ENCODE data around the gene NKAIN2.

NKAIN2 gene

GRCh38 chr6:124324237-124324636 lies 520.6 kb downstream of the NKAIN2 start:
- H2BK120ac ChIP-seq (ENCODE audit: low read depth, low read length), result no peak overlapping the region
- H2BK15ac ChIP-seq (ENCODE audit: low read length), result no peak overlapping the region
- no peak overlapping the region for H3K18ac ChIP-seq (ENCODE audit: low read length)
- no peak overlapping the region for H4K8ac ChIP-seq (ENCODE audit: low read depth, low read length)
- H3K27me3 ChIP-seq (ENCODE audit: control insufficient read depth in 3 of 3, insufficient read depth in 3 of 3, low read depth in 1 of 3, low read length in 3 of 3), result no peaks in the 10 kb centered on the region
- no peak overlapping the region for H2AK5ac ChIP-seq (ENCODE audit: low read depth, low read length)
- no peaks in the 10 kb centered on the region for H3K9me3 ChIP-seq (replicated peaks in 1 of 2; ENCODE audit: control insufficient read depth in 2 of 2, insufficient read depth in 1 of 2, low read depth in 1 of 2, low read length in 2 of 2)
- no peak overlapping the region for H2BK5ac ChIP-seq (ENCODE audit: low read length)
- no peak overlapping the region for H3K14ac ChIP-seq (ENCODE audit: low read length)
- H3K23ac ChIP-seq (ENCODE audit: low read depth, low read length, poor library complexity), result no peak overlapping the region
- H2BK12ac ChIP-seq (ENCODE audit: low read length), result no peak overlapping the region
- no peaks in the 10 kb centered on the region for H3K36me3 ChIP-seq (replicated peaks in 1 of 2; ENCODE audit: control insufficient read depth in 2 of 2, insufficient read depth in 2 of 2, low read length in 2 of 2)
- no peak overlapping the region for H2AFZ ChIP-seq (ENCODE audit: low read length)
- H3K4me3 ChIP-seq (ENCODE audit: low read length in 2 of 2), result no peak overlapping the region
- H3K4me1 ChIP-seq (ENCODE audit: control insufficient read depth in 2 of 2, insufficient read depth in 1 of 2, low read depth in 1 of 2, low read length in 2 of 2), result no peaks in the 10 kb centered on the region
- no peak overlapping the region for H3K4ac ChIP-seq (ENCODE audit: low read length)
- H3K79me1 ChIP-seq (ENCODE audit: low read depth, low read length), result no peaks in the 10 kb centered on the region
- H4K91ac ChIP-seq (ENCODE audit: low read depth, low read length, poor library complexity), result no peak overlapping the region
- H3K27ac ChIP-seq (replicated peaks; ENCODE audit: low read length), result no peak overlapping the region
- no peak overlapping the region for H3K4me2 ChIP-seq (ENCODE audit: insufficient read depth, low read length, poor library complexity, severe bottlenecking)
- no peak for DNase-seq (ENCODE audit: low spot score)
- H3K9ac ChIP-seq (ENCODE audit: low read depth, low read length, poor library complexity), result no peak overlapping the region

GRCh38 chr6:124330197-124330596 lies 526.5 kb downstream of the NKAIN2 start:
- H2BK15ac ChIP-seq (ENCODE audit: low read length), result no peak overlapping the region
- H2AFZ ChIP-seq (ENCODE audit: low read length), result no peak overlapping the region
- H3K23ac ChIP-seq (ENCODE audit: low read depth, low read length, poor library complexity), result no peak overlapping the region
- no peak overlapping the region for H3K4ac ChIP-seq (ENCODE audit: low read length)
- H3K4me2 ChIP-seq (ENCODE audit: insufficient read depth, low read length, poor library complexity, severe bottlenecking), result no peak overlapping the region
- no peak overlapping the region for H2AK5ac ChIP-seq (ENCODE audit: low read depth, low read length)
- H2BK120ac ChIP-seq (ENCODE audit: low read depth, low read length), result no peak overlapping the region
- H3K79me1 ChIP-seq (ENCODE audit: low read depth, low read length), result no peaks in the 10 kb centered on the region
- H3K4me1 ChIP-seq (ENCODE audit: control insufficient read depth in 2 of 2, insufficient read depth in 1 of 2, low read depth in 1 of 2, low read length in 2 of 2), result no peaks in the 10 kb centered on the region
- H3K36me3 ChIP-seq (replicated peaks in 1 of 2; ENCODE audit: control insufficient read depth in 2 of 2, insufficient read depth in 2 of 2, low read length in 2 of 2), result no peaks in the 10 kb centered on the region
- no peak overlapping the region for H3K18ac ChIP-seq (ENCODE audit: low read length)
- H3K27me3 ChIP-seq (ENCODE audit: control insufficient read depth in 3 of 3, insufficient read depth in 3 of 3, low read depth in 1 of 3, low read length in 3 of 3), result no peaks in the 10 kb centered on the region
- H4K91ac ChIP-seq (ENCODE audit: low read depth, low read length, poor library complexity), result no peak overlapping the region
- H3K9ac ChIP-seq (ENCODE audit: low read depth, low read length, poor library complexity), result no peak overlapping the region
- H4K8ac ChIP-seq (ENCODE audit: low read depth, low read length), result no peak overlapping the region
- H3K14ac ChIP-seq (ENCODE audit: low read length), result no peak overlapping the region
- H3K4me3 ChIP-seq (ENCODE audit: low read length in 2 of 2), result no peak overlapping the region
- no peaks in the 10 kb centered on the region for H3K9me3 ChIP-seq (replicated peaks in 1 of 2; ENCODE audit: control insufficient read depth in 2 of 2, insufficient read depth in 1 of 2, low read depth in 1 of 2, low read length in 2 of 2)
- DNase-seq (ENCODE audit: low spot score), result no peak
- no peak overlapping the region for H3K27ac ChIP-seq (replicated peaks; ENCODE audit: low read length)
- no peak overlapping the region for H2BK5ac ChIP-seq (ENCODE audit: low read length)
- WGBS, 2 donors (ENCODE audit: extremely low coverage in 2 of 2, insufficient read length in 2 of 2, insufficient replicate concordance in 1 of 2), result no CpG with 5 or more reads among the region's 1 CpG
- H2BK12ac ChIP-seq (ENCODE audit: low read length), result no peak overlapping the region

GRCh38 chr6:124334359-124334758 lies 530.7 kb downstream of the NKAIN2 start:
- H2BK120ac ChIP-seq (ENCODE audit: low read depth, low read length), result no peak overlapping the region
- H3K4me3 ChIP-seq (ENCODE audit: low read length in 2 of 2), result no peak overlapping the region
- no peak overlapping the region for H2BK5ac ChIP-seq (ENCODE audit: low read length)
- no peak overlapping the region for H4K91ac ChIP-seq (ENCODE audit: low read depth, low read length, poor library complexity)
- no peak overlapping the region for H3K4ac ChIP-seq (ENCODE audit: low read length)
- H3K9ac ChIP-seq (ENCODE audit: low read depth, low read length, poor library complexity), result no peak overlapping the region
- H2AK5ac ChIP-seq (ENCODE audit: low read depth, low read length), result no peak overlapping the region
- H3K4me2 ChIP-seq (ENCODE audit: insufficient read depth, low read length, poor library complexity, severe bottlenecking), result no peak overlapping the region
- H4K8ac ChIP-seq (ENCODE audit: low read depth, low read length), result no peak overlapping the region
- no peak overlapping the region for H3K14ac ChIP-seq (ENCODE audit: low read length)
- H3K36me3 ChIP-seq (replicated peaks in 1 of 2; ENCODE audit: control insufficient read depth in 2 of 2, insufficient read depth in 2 of 2, low read length in 2 of 2), result no peaks in the 10 kb centered on the region
- no peak overlapping the region for H3K27ac ChIP-seq (replicated peaks; ENCODE audit: low read length)
- H2AFZ ChIP-seq (ENCODE audit: low read length), result no peak overlapping the region
- no peaks in the 10 kb centered on the region for H3K9me3 ChIP-seq (replicated peaks in 1 of 2; ENCODE audit: control insufficient read depth in 2 of 2, insufficient read depth in 1 of 2, low read depth in 1 of 2, low read length in 2 of 2)
- H3K4me1 ChIP-seq (ENCODE audit: control insufficient read depth in 2 of 2, insufficient read depth in 1 of 2, low read depth in 1 of 2, low read length in 2 of 2), result no peaks in the 10 kb centered on the region
- H3K18ac ChIP-seq (ENCODE audit: low read length), result no peak overlapping the region
- no peaks in the 10 kb centered on the region for H3K79me1 ChIP-seq (ENCODE audit: low read depth, low read length)
- no peak overlapping the region for H3K23ac ChIP-seq (ENCODE audit: low read depth, low read length, poor library complexity)
- H2BK15ac ChIP-seq (ENCODE audit: low read length), result no peak overlapping the region
- no peak overlapping the region for H2BK12ac ChIP-seq (ENCODE audit: low read length)
- no CpG with 5 or more reads among the region's 4 CpGs for WGBS, 2 donors (ENCODE audit: extremely low coverage in 2 of 2, insufficient read length in 2 of 2, insufficient replicate concordance in 1 of 2)
- no peak for DNase-seq (ENCODE audit: low spot score)
- H3K27me3 ChIP-seq (ENCODE audit: control insufficient read depth in 3 of 3, insufficient read depth in 3 of 3, low read depth in 1 of 3, low read length in 3 of 3), result no peaks in the 10 kb centered on the region

GRCh38 chr6:124339610-124340334 lies 536.1 kb downstream of the NKAIN2 start:
- no CpG with 5 or more reads among the region's 5 CpGs for whole genome bisulfite sequencing, 2 donors (ENCODE audit: extremely low coverage in 2 of 2, insufficient read length in 2 of 2, insufficient replicate concordance in 1 of 2)
- H3K4me1 ChIP-seq (ENCODE audit: control insufficient read depth in 2 of 2, insufficient read depth in 1 of 2, low read depth in 1 of 2, low read length in 2 of 2), result no peaks in the 10 kb centered on the region
- no peak overlapping the region for H3K14ac ChIP-seq (ENCODE audit: low read length)
- H2AFZ ChIP-seq (ENCODE audit: low read length), result no peak overlapping the region
- H3K36me3 ChIP-seq (replicated peaks in 1 of 2; ENCODE audit: control insufficient read depth in 2 of 2, insufficient read depth in 2 of 2, low read length in 2 of 2), result no peaks in the 10 kb centered on the region
- no peak overlapping the region for H3K4me3 ChIP-seq (ENCODE audit: low read length in 2 of 2)
- H4K91ac ChIP-seq (ENCODE audit: low read depth, low read length, poor library complexity), result no peak overlapping the region
- no peak overlapping the region for H4K8ac ChIP-seq (ENCODE audit: low read depth, low read length)
- no peaks in the 10 kb centered on the region for H3K27me3 ChIP-seq (ENCODE audit: control insufficient read depth in 3 of 3, insufficient read depth in 3 of 3, low read depth in 1 of 3, low read length in 3 of 3)
- no peak overlapping the region for H3K18ac ChIP-seq (ENCODE audit: low read length)
- no peak overlapping the region for H3K23ac ChIP-seq (ENCODE audit: low read depth, low read length, poor library complexity)
- H2BK12ac ChIP-seq (ENCODE audit: low read length), result no peak overlapping the region
- no peaks in the 10 kb centered on the region for H3K79me1 ChIP-seq (ENCODE audit: low read depth, low read length)
- no peak overlapping the region for H3K4me2 ChIP-seq (ENCODE audit: insufficient read depth, low read length, poor library complexity, severe bottlenecking)
- no peak overlapping the region for H2AK5ac ChIP-seq (ENCODE audit: low read depth, low read length)
- H3K27ac ChIP-seq (replicated peaks; ENCODE audit: low read length), result no peak overlapping the region
- H3K9ac ChIP-seq (ENCODE audit: low read depth, low read length, poor library complexity), result no peak overlapping the region
- H2BK120ac ChIP-seq (ENCODE audit: low read depth, low read length), result no peak overlapping the region
- no peak overlapping the region for H2BK15ac ChIP-seq (ENCODE audit: low read length)
- no peaks in the 10 kb centered on the region for H3K9me3 ChIP-seq (replicated peaks in 1 of 2; ENCODE audit: control insufficient read depth in 2 of 2, insufficient read depth in 1 of 2, low read depth in 1 of 2, low read length in 2 of 2)
- no peak overlapping the region for H3K4ac ChIP-seq (ENCODE audit: low read length)
- H2BK5ac ChIP-seq (ENCODE audit: low read length), result no peak overlapping the region
- DNase-seq (ENCODE audit: low spot score), result no peak
